ENCODE data around the gene LRP2BP.
A peak's percentile ranks its signal among the peaks of the same experiment; 100 is the strongest.
"Not testable (repeated sequence)": the region's sequence is repeated elsewhere in the genome, so short reads cannot be mapped to it uniquely, and the experiment has no call there.

LRP2BP gene

GRCh38 chr4:185361872-185362271 lies 33.9 kb downstream of the LRP2BP start:
- DNase-seq (ENCODE audit: low read depth), result no peak

- DNase-seq (ENCODE audit: low read depth), result no peak
Measured at GRCh38 chr4:185359767-185360446, 35.8 kb downstream of the LRP2BP start.

- DNase-seq (ENCODE audit: low read depth), result no peak
Measured at GRCh38 chr4:185358959-185359358, 36.8 kb downstream of the LRP2BP start.

GRCh38 chr4:185358514-185358913 lies 37.2 kb downstream of the LRP2BP start:
- no peak for DNase-seq (ENCODE audit: low read depth)

GRCh38 chr4:185357733-185358440 lies 37.8 kb downstream of the LRP2BP start:
- no peak for DNase-seq (ENCODE audit: low read depth)

GRCh38 chr4:185357211-185357610 lies 38.5 kb downstream of the LRP2BP start:
- DNase-seq (ENCODE audit: low read depth), result peak; percentile 5

GRCh38 chr4:185352741-185353140 lies 43.0 kb downstream of the LRP2BP start:
- no peak for DNase-seq (ENCODE audit: low read depth)

GRCh38 chr4:185352202-185352601 lies 43.5 kb downstream of the LRP2BP start:
- DNase-seq (ENCODE audit: low read depth), result no peak

GRCh38 chr4:185351691-185352090 lies 44.0 kb downstream of the LRP2BP start:
- DNase-seq (ENCODE audit: low read depth), result no peak

- DNase-seq (ENCODE audit: low read depth), result no peak
Measured at GRCh38 chr4:185346975-185347601, 48.6 kb downstream of the LRP2BP start.

GRCh38 chr4:185344743-185345538 lies 50.8 kb downstream of the LRP2BP start:
- DNase-seq (ENCODE audit: low read depth), result no peak

- DNase-seq (ENCODE audit: low read depth), result peak; percentile 10
Measured at GRCh38 chr4:185343726-185344581, 51.8 kb downstream of the LRP2BP start.

- DNase-seq (ENCODE audit: low read depth), result no peak
Measured at GRCh38 chr4:185341841-185342240, 53.9 kb downstream of the LRP2BP start.

GRCh38 chr4:185341377-185341776 lies 54.3 kb downstream of the LRP2BP start:
- no peak for DNase-seq (ENCODE audit: low read depth)

GRCh38 chr4:185339941-185340340 lies 55.8 kb downstream of the LRP2BP start:
- no peak for DNase-seq (ENCODE audit: low read depth)

GRCh38 chr4:185335579-185335978 lies 60.1 kb downstream of the LRP2BP start:
- no peak for DNase-seq (ENCODE audit: low read depth)

- no peak for DNase-seq (ENCODE audit: low read depth)
Measured at GRCh38 chr4:185334326-185334725, 61.4 kb downstream of the LRP2BP start.

GRCh38 chr4:185332575-185333464 lies 62.9 kb downstream of the LRP2BP start:
- no peak for DNase-seq (ENCODE audit: low read depth)

GRCh38 chr4:185329879-185330510 lies 65.7 kb downstream of the LRP2BP start:
- not testable (repeated sequence) for DNase-seq (ENCODE audit: low read depth)

- DNase-seq (ENCODE audit: low read depth), result no peak
Measured at GRCh38 chr4:185328586-185328985, 67.1 kb downstream of the LRP2BP start.

Measured in activated T-cell treated with anti-CD3 and anti-CD28 coated beads for 48 hours (primary cell).